Measurements from ENCODE around the gene RBM15.

RBM15 gene

GRCh38 chr1:110328700-110329099 is 10.5 kb upstream of the RBM15 start:
- Histone ChIP-seq H4K20me1 (ENCODE audit: insufficient read depth, low read length) (no peaks in the 10 kb centered on the region), H2AFZ (ENCODE audit: low read depth, low read length) (no peak overlapping the region)

GRCh38 chr1:110335265-110335664 is 3.9 kb upstream of the RBM15 start:
- no peak for DNase-seq
- Histone ChIP-seq H3K9me3 (ENCODE audit: insufficient read depth, low read length, severe bottlenecking) (no peaks in the 10 kb centered on the region), H3K36me3 (ENCODE audit: insufficient read depth, low read length) (peaks cover 10% of the 10 kb centered on the region), H3K27ac (ENCODE audit: low read length) (no peak overlapping the region), H3K27me3 (ENCODE audit: insufficient read depth, low read length, poor library complexity) (no peaks in the 10 kb centered on the region), H2AFZ (ENCODE audit: low read depth, low read length) (no peak overlapping the region), H3K4me3 (ENCODE audit: low read depth in 1 of 2, low read length in 2 of 2) (no peak overlapping the region), H3K4me1 (ENCODE audit: insufficient read depth, low read length) (peaks cover 22% of the 10 kb centered on the region), H3K79me2 (ENCODE audit: insufficient read depth, low read length) (peaks cover 22% of the 10 kb centered on the region), H3K4me2 (ENCODE audit: insufficient read depth, low read length) (no peak overlapping the region), H4K20me1 (ENCODE audit: insufficient read depth, low read length) (peaks cover 6% of the 10 kb centered on the region), H3K9ac (ENCODE audit: low read depth, low read length) (no peak overlapping the region)
- TF ChIP-seq EZH2 (IDR thresholded peaks at IDR 0.05; ENCODE audit: borderline replicate concordance, low read depth, low read length, severe bottlenecking) (no peak), CTCF (IDR thresholded peaks at IDR 0.05; ENCODE audit: borderline replicate concordance, extremely low read depth, low read length, poor library complexity, severe bottlenecking) (no peak)
- ATAC-seq (ENCODE audit: insufficient read depth, low read depth) = no peak

More at GRCh38 chr1:110328700-110329099, 10.5 kb upstream of the RBM15 start:
- Histone ChIP-seq H3K4me3 (ENCODE audit: low read depth in 1 of 2, low read length in 2 of 2) (no peak overlapping the region), H3K36me3 (ENCODE audit: insufficient read depth, low read length) (no peaks in the 10 kb centered on the region), H3K79me2 (ENCODE audit: insufficient read depth, low read length) (no peaks in the 10 kb centered on the region), H3K9ac (ENCODE audit: low read depth, low read length) (no peak overlapping the region), H3K27me3 (ENCODE audit: insufficient read depth, low read length, poor library complexity) (no peaks in the 10 kb centered on the region), H3K9me3 (ENCODE audit: insufficient read depth, low read length, severe bottlenecking) (no peaks in the 10 kb centered on the region), H3K4me1 (ENCODE audit: insufficient read depth, low read length) (no peaks in the 10 kb centered on the region), H3K27ac (ENCODE audit: low read length) (no peak overlapping the region), H3K4me2 (ENCODE audit: insufficient read depth, low read length) (no peak overlapping the region)
- no peak for DNase-seq
- no peak for ATAC-seq (ENCODE audit: insufficient read depth, low read depth)
- no peak for TF ChIP-seq CTCF (IDR thresholded peaks at IDR 0.05; ENCODE audit: borderline replicate concordance, extremely low read depth, low read length, poor library complexity, severe bottlenecking)
- TF ChIP-seq EZH2 (IDR thresholded peaks at IDR 0.05; ENCODE audit: borderline replicate concordance, low read depth, low read length, severe bottlenecking) = no peak

GRCh38 chr1:110336300-110337039 is 2.7 kb upstream of the RBM15 start:
- DNase-seq (peak; percentile 53), ATAC-seq (ENCODE audit: insufficient read depth, low read depth) (no peak)
- H3K9ac ChIP-seq (ENCODE audit: low read depth, low read length) = peak overlapping the region; percentile 94; the same call in 1 of the 2 replicates
- H3K27me3 ChIP-seq (ENCODE audit: insufficient read depth, low read length, poor library complexity) = no peaks in the 10 kb centered on the region
- H3K27ac ChIP-seq (ENCODE audit: low read length) = no peak overlapping the region
- peaks cover 22% of the 10 kb centered on the region for H3K36me3 ChIP-seq (ENCODE audit: insufficient read depth, low read length)
- peak overlapping the region; percentile 92 for H3K4me2 ChIP-seq (ENCODE audit: insufficient read depth, low read length)
- H3K4me1 ChIP-seq (ENCODE audit: insufficient read depth, low read length) = peaks cover 34% of the 10 kb centered on the region
- no peak overlapping the region for H2AFZ ChIP-seq (ENCODE audit: low read depth, low read length)
- no peak overlapping the region; a peak in 2 of 4 replicates for H3K4me3 ChIP-seq (ENCODE audit: low read depth in 1 of 2, low read length in 2 of 2)
- TF ChIP-seq CTCF (IDR thresholded peaks at IDR 0.05; ENCODE audit: borderline replicate concordance, extremely low read depth, low read length, poor library complexity, severe bottlenecking) = no peak
- TF ChIP-seq EZH2 (IDR thresholded peaks at IDR 0.05; ENCODE audit: borderline replicate concordance, low read depth, low read length, severe bottlenecking) = no peak
- H4K20me1 ChIP-seq (ENCODE audit: insufficient read depth, low read length) = peaks cover 18% of the 10 kb centered on the region
- H3K9me3 ChIP-seq (ENCODE audit: insufficient read depth, low read length, severe bottlenecking) = no peaks in the 10 kb centered on the region
- H3K79me2 ChIP-seq (ENCODE audit: insufficient read depth, low read length) = peaks cover 34% of the 10 kb centered on the region

Data from DND-41 (cell line).